PFSK-1 (cell line): ENCODE data around the gene LCN12.

Experiments used
- POLR2AphosphoS5 ChIP-seq: IDR thresholded peaks from 2 replicates; pipeline ENCODE4 v1.6.1; 2012; ENCODE audit warnings: low read depth, mild to moderate bottlenecking, control low read depth, low read length, moderate library complexity
- REST ChIP-seq, 2 experiments: IDR thresholded peaks; 2 replicates each; pipeline versions ENCODE4 v1.6.1 to v1.8.0; 2011 to 2012; ENCODE audit warnings: low read depth in 2 of 2, low read length in 2 of 2, control low read depth in 1 of 2, inconsistent platforms in 1 of 2, mild to moderate bottlenecking in 1 of 2, moderate library complexity in 1 of 2; ENCODE audit not compliant: insufficient read depth in 1 of 2
- TAF1 ChIP-seq: IDR thresholded peaks from 2 replicates; pipeline ENCODE4 v1.6.1; 2012; ENCODE audit warnings: low read length, control low read depth, borderline replicate concordance; ENCODE audit not compliant: insufficient read depth

GRCh38 chr9:136984464-136985026 is 32.5 kb downstream of the LCN12 start:
- TF ChIP-seq POLR2AphosphoS5: no peak
- TF ChIP-seq REST (IDR thresholded peaks at IDR 0.05; ENCODE audit: insufficient read depth in 1 of 2, low read depth in 2 of 2, low read length in 2 of 2): no peak
- TF ChIP-seq TAF1: no peak
